Astrocyte (in vitro differentiated cells and primary cell): ENCODE data around the gene CMPK1. TPM values are rescaled to one million over a fixed set of nuclear protein-coding genes. Genes with fewer than 3 reads are reported as not detected.

ENCODE experiments used
- DNase-seq: peaks from one replicate; pipeline ENCODE4 v3.0.0-alpha.2; 2010; ENCODE audit warnings: low read depth
- FAIRE-seq: peaks from 2 replicates; lab custom pipeline; 2011; peaks lifted over from hg19 to GRCh38; lab: Jason Lieb, UNC
- H2AFZ ChIP-seq: 2 replicates; pipeline ENCODE4 v1.6.0; 2012; ENCODE audit warnings: low read depth, low read length, inconsistent platforms
- H3K27ac ChIP-seq: 2 replicates; pipeline ENCODE4 v1.5.1; 2011; ENCODE audit warnings: low read depth, low read length, inconsistent platforms
- H3K27me3 ChIP-seq: 2 replicates; pipeline ENCODE4 v1.6.0; 2011; ENCODE audit warnings: low read length, inconsistent platforms; ENCODE audit not compliant: insufficient read depth
- H3K36me3 ChIP-seq: 2 replicates; pipeline ENCODE4 v1.5.1; 2011; ENCODE audit warnings: low read length, inconsistent platforms; ENCODE audit not compliant: insufficient read depth
- H3K4me1 ChIP-seq: 2 replicates; pipeline ENCODE4 v1.5.1; 2011; ENCODE audit warnings: low read length, inconsistent platforms; ENCODE audit not compliant: insufficient read depth
- H3K4me2 ChIP-seq: 2 replicates; pipeline ENCODE4 v1.6.0; 2012; ENCODE audit warnings: low read length, inconsistent platforms
- H3K4me3 ChIP-seq: 2 replicates; pipeline ENCODE4 v1.5.1; 2011; ENCODE audit warnings: low read depth, mild to moderate bottlenecking, low read length, inconsistent platforms; ENCODE audit not compliant: insufficient read depth
- H3K79me2 ChIP-seq: 2 replicates; pipeline ENCODE4 v1.6.0; 2012; ENCODE audit warnings: mild to moderate bottlenecking, low read length, inconsistent platforms; ENCODE audit not compliant: insufficient read depth
- H3K9ac ChIP-seq: 2 replicates; pipeline ENCODE4 v1.6.0; 2012; ENCODE audit warnings: mild to moderate bottlenecking, low read length, inconsistent platforms
- H3K9me3 ChIP-seq: 2 replicates; pipeline ENCODE4 v1.5.1; 2012; ENCODE audit warnings: low read depth, mild to moderate bottlenecking, low read length, inconsistent platforms; ENCODE audit not compliant: insufficient read depth
- H4K20me1 ChIP-seq: 2 replicates; pipeline ENCODE4 v1.6.0; 2012; ENCODE audit warnings: low read length, inconsistent platforms; ENCODE audit not compliant: insufficient read depth
- H3K27ac Mint-ChIP-seq: one replicate; pipeline ENCODE4 v1.8.0; 2021; ENCODE audit warnings: mild to moderate bottlenecking, mixed read lengths; ENCODE audit not compliant: unreplicated experiment
- H3K27me3 Mint-ChIP-seq: one replicate; pipeline ENCODE4 v1.8.0; 2021; ENCODE audit warnings: low read depth, mixed read lengths; ENCODE audit not compliant: unreplicated experiment
- H3K36me3 Mint-ChIP-seq: one replicate; pipeline ENCODE4 v1.8.0; 2021; ENCODE audit warnings: low read depth, mixed read lengths; ENCODE audit not compliant: unreplicated experiment
- H3K4me1 Mint-ChIP-seq: one replicate; pipeline ENCODE4 v1.8.0; 2021; ENCODE audit warnings: low read depth, mixed read lengths; ENCODE audit not compliant: unreplicated experiment
- H3K4me3 Mint-ChIP-seq: one replicate; pipeline ENCODE4 v1.8.0; 2021; ENCODE audit warnings: mild to moderate bottlenecking, moderate library complexity, mixed read lengths; ENCODE audit not compliant: unreplicated experiment
- H3K9me3 Mint-ChIP-seq: one replicate; pipeline ENCODE4 v1.8.0; 2021; ENCODE audit warnings: mild to moderate bottlenecking, mixed read lengths; ENCODE audit not compliant: unreplicated experiment
- CTCF ChIP-seq: IDR thresholded peaks from 2 replicates; pipeline ENCODE4 v1.5.1; 2011; ENCODE audit warnings: low read depth, mild to moderate bottlenecking, inconsistent platforms, low read length, moderate library complexity; ENCODE audit not compliant: insufficient read depth
- EZH2 ChIP-seq: IDR thresholded peaks from 2 replicates; pipeline ENCODE4 v1.6.1; 2012; ENCODE audit warnings: mild to moderate bottlenecking, low read length, inconsistent platforms; ENCODE audit not compliant: insufficient read depth
- total RNA-seq: library from RNA; stranded (reverse); gene quantifications from 2 replicates; pipeline ENCODE4 v1.2.1, GENCODE V29; 2021

The CMPK1 gene
- total RNA-seq, 1 donor from 2014 or later, result 136 TPM

DNA sequence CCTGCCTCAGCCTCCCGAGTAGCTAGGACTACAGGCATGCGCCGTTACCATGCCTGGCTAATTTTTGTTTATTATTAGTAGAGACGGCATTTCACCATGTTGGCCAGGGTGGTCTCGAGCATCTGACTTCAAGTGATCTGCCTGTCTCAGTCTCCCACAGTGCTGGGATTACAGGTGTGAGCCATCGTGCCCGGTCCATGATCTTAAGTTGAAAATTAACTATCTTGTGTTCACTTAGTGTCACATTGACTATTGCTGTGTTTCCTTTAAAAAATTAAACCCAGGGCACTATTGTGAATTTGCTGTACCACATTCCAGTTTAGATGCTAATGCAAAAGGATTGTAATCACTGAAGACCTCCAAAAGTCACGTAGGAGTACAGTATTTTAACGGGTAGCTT is 14.1 kb downstream of the CMPK1 start:
- Histone ChIP-seq H3K36me3 (peaks cover 5% of the 10 kb centered on the region), H3K27me3 (no peaks in the 10 kb centered on the region), H3K27ac (no peak overlapping the region), H3K9ac (no peak overlapping the region), H3K4me3 (no peak overlapping the region), H3K4me1 (no peaks in the 10 kb centered on the region), H3K79me2 (peaks cover 90% of the 10 kb centered on the region), H2AFZ (no peak overlapping the region), H4K20me1 (peaks cover 66% of the 10 kb centered on the region), H3K4me2 (no peak overlapping the region), H3K9me3 (no peaks in the 10 kb centered on the region)
- Mint-ChIP-seq H3K36me3 (peaks cover 4% of the 10 kb centered on the region), H3K4me3 (no peak overlapping the region), H3K4me1 (peaks cover 6% of the 10 kb centered on the region), H3K27me3 (no peaks in the 10 kb centered on the region), H3K9me3 (no peaks in the 10 kb centered on the region), H3K27ac (no peak overlapping the region)
- DNase-seq (no peak), FAIRE-seq (no peak)
- TF ChIP-seq CTCF, result no peak
- TF ChIP-seq EZH2, result no peak

GRCh38 chr1:47348246-47348645 is 14.7 kb downstream of the CMPK1 start:
- DNase-seq (no peak), FAIRE-seq (no peak)
- H4K20me1 ChIP-seq, result peaks cover 70% of the 10 kb centered on the region
- Mint-ChIP-seq H3K27ac (no peak overlapping the region), H3K27me3 (no peaks in the 10 kb centered on the region), H3K36me3 (peaks cover 4% of the 10 kb centered on the region), H3K9me3 (no peaks in the 10 kb centered on the region), H3K4me1 (peaks cover 6% of the 10 kb centered on the region), H3K4me3 (no peak overlapping the region)
- no peak for TF ChIP-seq EZH2
- TF ChIP-seq CTCF, result no peak
- H3K9ac ChIP-seq, result no peak overlapping the region
- H3K4me3 ChIP-seq, result no peak overlapping the region
- H3K36me3 ChIP-seq, result peaks cover 5% of the 10 kb centered on the region
- no peaks in the 10 kb centered on the region for H3K9me3 ChIP-seq
- H3K27me3 ChIP-seq, result no peaks in the 10 kb centered on the region
- H3K27ac ChIP-seq, result no peak overlapping the region
- H3K79me2 ChIP-seq, result peaks cover 91% of the 10 kb centered on the region
- H2AFZ ChIP-seq, result no peak overlapping the region
- no peaks in the 10 kb centered on the region for H3K4me1 ChIP-seq
- H3K4me2 ChIP-seq, result no peak overlapping the region

DNA sequence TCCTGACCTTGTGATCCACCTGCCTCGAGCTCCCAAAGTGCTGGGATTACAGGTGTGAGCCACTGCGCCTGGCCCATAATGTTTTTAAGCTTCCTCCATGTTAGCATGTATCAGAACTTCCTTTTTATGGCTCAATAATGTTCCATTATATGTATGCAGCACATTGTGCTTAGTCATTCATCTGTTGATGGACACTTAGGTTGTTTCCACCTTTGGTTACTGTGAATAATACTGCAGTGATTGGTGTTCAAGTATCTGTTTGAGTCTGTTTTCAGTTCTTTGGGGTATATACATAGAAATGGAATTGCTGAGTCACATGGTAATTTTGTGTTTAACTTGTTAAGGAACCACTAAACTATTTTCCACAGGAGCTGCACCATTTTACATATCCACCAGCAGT is 17.7 kb downstream of the CMPK1 start:
- peaks cover 6% of the 10 kb centered on the region for H3K4me1 Mint-ChIP-seq
- H3K27ac Mint-ChIP-seq, result peak overlapping the region; percentile 72
- DNase-seq, result peak; percentile 41
- no peak overlapping the region for H3K4me3 Mint-ChIP-seq
- TF ChIP-seq EZH2 (no peak), CTCF (no peak)
- no peak for FAIRE-seq
- no peak overlapping the region for H3K9ac ChIP-seq
- H3K4me3 ChIP-seq, result no peak overlapping the region
- no peaks in the 10 kb centered on the region for H3K4me1 ChIP-seq
- H3K9me3 ChIP-seq, result no peaks in the 10 kb centered on the region
- H3K27ac ChIP-seq, result no peak overlapping the region
- no peak overlapping the region for H2AFZ ChIP-seq
- H4K20me1 ChIP-seq, result peaks cover 81% of the 10 kb centered on the region
- no peaks in the 10 kb centered on the region for H3K9me3 Mint-ChIP-seq
- peaks cover 5% of the 10 kb centered on the region for H3K36me3 ChIP-seq
- H3K27me3 ChIP-seq, result no peaks in the 10 kb centered on the region
- no peak overlapping the region for H3K4me2 ChIP-seq
- peaks cover 92% of the 10 kb centered on the region for H3K79me2 ChIP-seq
- no peaks in the 10 kb centered on the region for H3K27me3 Mint-ChIP-seq
- peaks cover 4% of the 10 kb centered on the region for H3K36me3 Mint-ChIP-seq
